GM23338 (cell line): ENCODE results near the gene VSIR. TPM values are rescaled to one million over a fixed set of nuclear protein-coding genes. Genes with fewer than 3 reads are reported as not detected.

Experiments
- ATAC-seq: fragments of 200-7000 bp; cut with Tn5 transposase; 3 replicates; pipeline ENCODE4 v1.9.1; 2020
- DNase-seq: peaks from one replicate; pipeline ENCODE4 v3.0.0-alpha.2; 2015; ENCODE audit warnings: low spot score
- H2AFZ ChIP-seq: fragments of 200-600 bp; sonication (generic); 2 replicates; pipeline ENCODE4 v1.8.0; 2016; ENCODE audit warnings: antibody characterized with exemption, mild to moderate bottlenecking, moderate library complexity
- H3F3A ChIP-seq: fragments of 200-600 bp; sonication (generic); replicated peaks from 2 replicates; pipeline ENCODE4 v1.8.0; 2017; ENCODE audit warnings: antibody characterized with exemption, mixed run types, low read depth
- H3K27ac ChIP-seq: fragments of 200-600 bp; sonication (generic); 2 replicates; pipeline ENCODE4 v1.6.1; 2016; ENCODE audit warnings: low read depth
- H3K27me3 ChIP-seq: fragments of 200-600 bp; sonication (generic); 2 replicates; pipeline ENCODE4 v1.8.0; 2016; ENCODE audit warnings: mild to moderate bottlenecking, mixed run types, moderate library complexity; ENCODE audit not compliant: insufficient read depth
- H3K36me3 ChIP-seq: fragments of 200-600 bp; sonication (generic); 2 replicates; pipeline ENCODE4 v1.8.0; 2016; ENCODE audit warnings: mild to moderate bottlenecking; ENCODE audit not compliant: insufficient read depth
- H3K4me1 ChIP-seq: fragments of 200-600 bp; sonication (generic); 2 replicates; pipeline ENCODE4 v1.8.0; 2016; ENCODE audit warnings: mild to moderate bottlenecking, moderate library complexity; ENCODE audit not compliant: insufficient read depth
- H3K4me2 ChIP-seq: fragments of 200-600 bp; sonication (generic); 2 replicates; pipeline ENCODE4 v1.7.1; 2017; ENCODE audit warnings: mixed run types
- H3K4me3 ChIP-seq: fragments of 200-600 bp; sonication (generic); 2 replicates; pipeline ENCODE4 v1.6.1; 2016; ENCODE audit warnings: mixed run types
- H3K79me2 ChIP-seq: fragments of 200-600 bp; sonication (generic); replicated peaks from 2 replicates; pipeline ENCODE4 v1.8.0; 2017; ENCODE audit warnings: mild to moderate bottlenecking; ENCODE audit not compliant: insufficient read depth
- H3K9me2 ChIP-seq: fragments of 200-600 bp; sonication (generic); 2 replicates; pipeline ENCODE4 v1.8.0; 2017; ENCODE audit not compliant: insufficient read depth
- H4K20me1 ChIP-seq: fragments of 200-600 bp; sonication (generic); replicated peaks from 2 replicates; pipeline ENCODE4 v1.8.0; 2017; ENCODE audit warnings: mild to moderate bottlenecking; ENCODE audit not compliant: insufficient read depth
- H3K27ac Mint-ChIP-seq: 2 replicates; pipeline ENCODE4 v1.8.0; 2020; ENCODE audit warnings: inconsistent platforms, mild to moderate bottlenecking, moderate library complexity, mixed read lengths
- H3K27me3 Mint-ChIP-seq: 3 replicates; pipeline ENCODE4 v1.8.0; 2022; ENCODE audit warnings: low read depth, mild to moderate bottlenecking, moderate library complexity, mixed read lengths, inconsistent platforms; ENCODE audit not compliant: insufficient read depth, poor library complexity
- H3K36me3 Mint-ChIP-seq: 3 replicates; pipeline ENCODE4 v1.8.0; 2021; ENCODE audit warnings: low read depth, mild to moderate bottlenecking, inconsistent platforms, moderate library complexity, mixed read lengths
- H3K4me1 Mint-ChIP-seq: 3 replicates; pipeline ENCODE4 v1.8.0; 2020; ENCODE audit warnings: mild to moderate bottlenecking, inconsistent platforms, mixed read lengths
- H3K4me3 Mint-ChIP-seq: 3 replicates; pipeline ENCODE4 v1.8.0; 2021; ENCODE audit warnings: moderate library complexity, mild to moderate bottlenecking, inconsistent platforms, mixed read lengths
- H3K9me3 Mint-ChIP-seq: 3 replicates; pipeline ENCODE4 v1.8.0; 2020; ENCODE audit warnings: moderate library complexity, mild to moderate bottlenecking, inconsistent platforms, mixed read lengths
- CREB1 ChIP-seq: fragments of 250-450 bp; sonication (Bioruptor Pico); IDR thresholded peaks from 2 replicates; pipeline ENCODE4 v1.5.0; 2020; ENCODE audit warnings: low read depth, mild to moderate bottlenecking, moderate library complexity
- CTCF ChIP-seq, 2 experiments: fragments of 200-600 bp in 1 of 2; sonication (generic) in 1 of 2; conservative IDR thresholded peaks; 2 replicates each; pipeline versions ENCODE4 v1.5.1 to v1.6.1; 2016 to 2017; ENCODE audit warnings: antibody characterized with exemption in 2 of 2, low read depth in 2 of 2, mild to moderate bottlenecking in 2 of 2, moderate library complexity in 1 of 2
- ETS1 ChIP-seq: IDR thresholded peaks from 2 replicates; pipeline ENCODE4 v1.6.1; 2016; ENCODE audit warnings: antibody characterized with exemption
- EZH2 ChIP-seq: fragments of 200-600 bp; sonication (generic); IDR thresholded peaks from one replicate; pipeline ENCODE4 v1.8.0; 2017; ENCODE audit warnings: antibody characterized with exemption, mild to moderate bottlenecking, low read depth; ENCODE audit not compliant: unreplicated experiment
- EZH2phosphoT487 ChIP-seq: fragments of 200-600 bp; sonication (generic); IDR thresholded peaks from one replicate; pipeline ENCODE4 v1.8.1; 2018; ENCODE audit warnings: antibody characterized with exemption; ENCODE audit not compliant: unreplicated experiment
- NANOG ChIP-seq: IDR thresholded peaks from 2 replicates; pipeline ENCODE4 v1.6.1; 2016; ENCODE audit warnings: antibody characterized with exemption, borderline replicate concordance
- POLR2AphosphoS5 ChIP-seq: IDR thresholded peaks from 2 replicates; pipeline ENCODE4 v1.6.1; 2016; ENCODE audit warnings: antibody characterized with exemption, low read depth
- ZNF114 ChIP-seq: fragments of 250-450 bp; sonication (Bioruptor Pico); IDR thresholded peaks from 2 replicates; pipeline ENCODE4 v1.5.0; 2020; ENCODE audit warnings: mild to moderate bottlenecking, moderate library complexity
- polyA plus RNA-seq: library from polyadenylated mRNA; unstranded; fragments of >200 nt; fragmentation: Nextera tagmentation; extraction: Ambion mirVana; gene quantifications from 2 replicates; pipeline ENCODE4 v1.2.1, GENCODE V29; 2016
- total RNA-seq: library from RNA; depleted of rRNA; stranded (reverse); fragments of >200 nt; shearing (Covaris generic); gene quantifications from 2 replicates; pipeline ENCODE4 v1.2.3, GENCODE V29; 2014

The VSIR gene
- total and polyA plus RNA-seq, 2 experiments from 2014 or later, result 0.10 to 0.74 TPM

GRCh38 chr10:71742301-71743088 is 30.8 kb downstream of the VSIR start (continued):
- no peak for TF ChIP-seq EZH2

- Mint-ChIP-seq H3K27me3 (peaks cover 8% of the 10 kb centered on the region), H3K4me1 (peaks cover 11% of the 10 kb centered on the region; the same call in 2 of the 3 replicates), H3K9me3 (no peaks in the 10 kb centered on the region), H3K4me3 (no peak overlapping the region), H3K27ac (no peak overlapping the region), H3K36me3 (no peaks in the 10 kb centered on the region; the same call in 2 of the 3 replicates)
- Histone ChIP-seq H2AFZ (no peak overlapping the region), H3K79me2 (no peaks in the 10 kb centered on the region), H3K36me3 (no peaks in the 10 kb centered on the region), H4K20me1 (no peaks in the 10 kb centered on the region), H3K27me3 (no peaks in the 10 kb centered on the region), H3F3A (no peaks in the 10 kb centered on the region), H3K27ac (no peak overlapping the region), H3K9me2 (no peaks in the 10 kb centered on the region), H3K4me1 (no peaks in the 10 kb centered on the region), H3K4me3 (no peak overlapping the region), H3K4me2 (no peak overlapping the region)
- TF ChIP-seq ZNF114 (CRISPR knock-in tag), result no peak
- no peak for TF ChIP-seq CTCF (conservative IDR thresholded peaks at IDR 0.05; ENCODE audit: low read depth in 2 of 2)
- no peak for TF ChIP-seq ETS1
- TF ChIP-seq NANOG, result no peak
- no peak for ATAC-seq
- DNase-seq, result no peak
Measured at GRCh38 chr10:71741671-71742070, 31.6 kb downstream of the VSIR start.

GRCh38 chr10:71741029-71741428 is 32.3 kb downstream of the VSIR start:
- H3K36me3 Mint-ChIP-seq, result no peaks in the 10 kb centered on the region; the same call in 2 of the 3 replicates
- Histone ChIP-seq H3K27ac (no peak overlapping the region), H3K27me3 (no peaks in the 10 kb centered on the region), H3K4me3 (no peak overlapping the region), H3K4me1 (no peaks in the 10 kb centered on the region), H3F3A (no peaks in the 10 kb centered on the region), H2AFZ (no peak overlapping the region), H3K9me2 (no peaks in the 10 kb centered on the region), H4K20me1 (no peaks in the 10 kb centered on the region), H3K4me2 (no peak overlapping the region), H3K79me2 (no peaks in the 10 kb centered on the region), H3K36me3 (no peaks in the 10 kb centered on the region)
- DNase-seq (no peak), ATAC-seq (no peak)
- no peaks in the 10 kb centered on the region for H3K9me3 Mint-ChIP-seq
- H3K27me3 Mint-ChIP-seq, result peaks cover 8% of the 10 kb centered on the region
- H3K4me1 Mint-ChIP-seq, result peaks cover 12% of the 10 kb centered on the region; the same call in 2 of the 3 replicates
- H3K27ac Mint-ChIP-seq, result no peak overlapping the region
- H3K4me3 Mint-ChIP-seq, result no peak overlapping the region
- TF ChIP-seq POLR2AphosphoS5 (no peak), NANOG (no peak), ETS1 (no peak), EZH2phosphoT487 (no peak), CREB1 (CRISPR knock-in tag) (no peak)
